Measurements from ENCODE around the gene TEX101.

Gene TEX101

GRCh38 chr19:43429395-43429794, 14.7 kb downstream of the TEX101 start:
- Histone ChIP-seq H3K9me2 (ENCODE audit: low read depth, low read length) (no peaks in the 10 kb centered on the region), H3K27me3 (ENCODE audit: insufficient read depth, low read length) (no peaks in the 10 kb centered on the region), H4K20me1 (ENCODE audit: insufficient read depth, low read length) (no peaks in the 10 kb centered on the region), H3K4me1 (ENCODE audit: insufficient read depth, low read length, severe bottlenecking) (no peaks in the 10 kb centered on the region), H3K9me3 (ENCODE audit: low read length) (no peaks in the 10 kb centered on the region), H3K27ac (ENCODE audit: low read depth, low read length, poor library complexity, severe bottlenecking) (no peak overlapping the region), H3F3A (ENCODE audit: insufficient read depth, low read length) (no peaks in the 10 kb centered on the region), H3K79me2 (ENCODE audit: insufficient read depth, low read length) (no peaks in the 10 kb centered on the region), H3K36me3 (ENCODE audit: insufficient read depth, low read length) (no peaks in the 10 kb centered on the region), H3K9ac (ENCODE audit: low read length) (no peak overlapping the region), H3K4me2 (ENCODE audit: low read length) (no peak overlapping the region), H3K4me3 (ENCODE audit: low read depth, low read length, poor library complexity, severe bottlenecking) (no peak overlapping the region), H2AFZ (ENCODE audit: low read length) (no peak overlapping the region)
- TF ChIP-seq CTCF (IDR thresholded peaks at IDR 0.05; ENCODE audit: low read length) (no peak), EZH2 (IDR thresholded peaks at IDR 0.05; ENCODE audit: borderline replicate concordance, low read length) (no peak)

GRCh38 chr19:43430142-43430710, 15.5 kb downstream of the TEX101 start:
- no peaks in the 10 kb centered on the region for H3K27me3 ChIP-seq (ENCODE audit: insufficient read depth, low read length)
- H3K4me1 ChIP-seq (ENCODE audit: insufficient read depth, low read length, severe bottlenecking) = no peaks in the 10 kb centered on the region
- TF ChIP-seq CTCF (IDR thresholded peaks at IDR 0.05; ENCODE audit: low read length) (no peak), EZH2 (IDR thresholded peaks at IDR 0.05; ENCODE audit: borderline replicate concordance, low read length) (no peak)
- no peaks in the 10 kb centered on the region for H3K79me2 ChIP-seq (ENCODE audit: insufficient read depth, low read length)
- H2AFZ ChIP-seq (ENCODE audit: low read length) = no peak overlapping the region
- H3K36me3 ChIP-seq (ENCODE audit: insufficient read depth, low read length) = no peaks in the 10 kb centered on the region
- H3F3A ChIP-seq (ENCODE audit: insufficient read depth, low read length) = no peaks in the 10 kb centered on the region
- no peak overlapping the region for H3K4me2 ChIP-seq (ENCODE audit: low read length)
- no peak overlapping the region for H3K27ac ChIP-seq (ENCODE audit: low read depth, low read length, poor library complexity, severe bottlenecking)
- H3K9me2 ChIP-seq (ENCODE audit: low read depth, low read length) = no peaks in the 10 kb centered on the region
- H3K9ac ChIP-seq (ENCODE audit: low read length) = no peak overlapping the region
- H4K20me1 ChIP-seq (ENCODE audit: insufficient read depth, low read length) = no peaks in the 10 kb centered on the region
- no peak overlapping the region for H3K4me3 ChIP-seq (ENCODE audit: low read depth, low read length, poor library complexity, severe bottlenecking)
- no peaks in the 10 kb centered on the region for H3K9me3 ChIP-seq (ENCODE audit: low read length)

GRCh38 chr19:43430976-43431375, 16.3 kb downstream of the TEX101 start:
- Histone ChIP-seq H3K4me2 (ENCODE audit: low read length) (no peak overlapping the region), H3K27ac (ENCODE audit: low read depth, low read length, poor library complexity, severe bottlenecking) (no peak overlapping the region)

More at GRCh38 chr19:43430976-43431375, 16.3 kb downstream of the TEX101 start:
- Histone ChIP-seq H3F3A (ENCODE audit: insufficient read depth, low read length) (no peaks in the 10 kb centered on the region), H3K9me2 (ENCODE audit: low read depth, low read length) (no peaks in the 10 kb centered on the region), H3K9me3 (ENCODE audit: low read length) (no peaks in the 10 kb centered on the region), H3K9ac (ENCODE audit: low read length) (no peak overlapping the region), H3K79me2 (ENCODE audit: insufficient read depth, low read length) (no peaks in the 10 kb centered on the region), H3K27me3 (ENCODE audit: insufficient read depth, low read length) (no peaks in the 10 kb centered on the region), H2AFZ (ENCODE audit: low read length) (no peak overlapping the region), H3K4me3 (ENCODE audit: low read depth, low read length, poor library complexity, severe bottlenecking) (no peak overlapping the region), H3K36me3 (ENCODE audit: insufficient read depth, low read length) (no peaks in the 10 kb centered on the region), H4K20me1 (ENCODE audit: insufficient read depth, low read length) (no peaks in the 10 kb centered on the region), H3K4me1 (ENCODE audit: insufficient read depth, low read length, severe bottlenecking) (no peaks in the 10 kb centered on the region)
- TF ChIP-seq EZH2 (IDR thresholded peaks at IDR 0.05; ENCODE audit: borderline replicate concordance, low read length) = no peak
- no peak for TF ChIP-seq CTCF (IDR thresholded peaks at IDR 0.05; ENCODE audit: low read length)

All from OCI-LY1 (cell line).